Measurements from ENCODE around the gene ZNF888. TPM values are rescaled to one million over a fixed set of nuclear protein-coding genes. Genes with fewer than 3 reads are reported as not detected.
"Not testable (repeated sequence)": the region's sequence is repeated elsewhere in the genome, so short reads cannot be mapped to it uniquely, and the experiment has no call there.

ZNF888 gene
- polyA plus RNA-seq, 1 donor from 2014 or later, result 0.26 TPM

GRCh38 chr19:52910648-52911047 is 12.6 kb downstream of the ZNF888 start:
- no peak for TF ChIP-seq RAD21 (conservative IDR thresholded peaks at IDR 0.05)
- TF ChIP-seq REST (IDR thresholded peaks at IDR 0.05; ENCODE audit: borderline replicate concordance), result no peak
- TF ChIP-seq EP300 (conservative IDR thresholded peaks at IDR 0.05; ENCODE audit: poor library complexity, severe bottlenecking), result no peak
- TF ChIP-seq CTCF (IDR thresholded peaks at IDR 0.05; ENCODE audit: poor library complexity, severe bottlenecking), result no peak
- no peak for TF ChIP-seq POLR2AphosphoS5 (IDR thresholded peaks at IDR 0.05)
- no peak for TF ChIP-seq MXI1 (conservative IDR thresholded peaks at IDR 0.05; ENCODE audit: poor library complexity, severe bottlenecking)
- TF ChIP-seq TAF1 (IDR thresholded peaks at IDR 0.05; ENCODE audit: low read depth), result no peak
- TF ChIP-seq SMC3 (conservative IDR thresholded peaks at IDR 0.05; ENCODE audit: poor library complexity), result no peak
- no peak for TF ChIP-seq EZH2 (IDR thresholded peaks at IDR 0.05; ENCODE audit: borderline replicate concordance, insufficient read depth, low read length, poor library complexity, severe bottlenecking)
- no peak overlapping the region for H3K4me2 ChIP-seq (ENCODE audit: low read length)

DNA sequence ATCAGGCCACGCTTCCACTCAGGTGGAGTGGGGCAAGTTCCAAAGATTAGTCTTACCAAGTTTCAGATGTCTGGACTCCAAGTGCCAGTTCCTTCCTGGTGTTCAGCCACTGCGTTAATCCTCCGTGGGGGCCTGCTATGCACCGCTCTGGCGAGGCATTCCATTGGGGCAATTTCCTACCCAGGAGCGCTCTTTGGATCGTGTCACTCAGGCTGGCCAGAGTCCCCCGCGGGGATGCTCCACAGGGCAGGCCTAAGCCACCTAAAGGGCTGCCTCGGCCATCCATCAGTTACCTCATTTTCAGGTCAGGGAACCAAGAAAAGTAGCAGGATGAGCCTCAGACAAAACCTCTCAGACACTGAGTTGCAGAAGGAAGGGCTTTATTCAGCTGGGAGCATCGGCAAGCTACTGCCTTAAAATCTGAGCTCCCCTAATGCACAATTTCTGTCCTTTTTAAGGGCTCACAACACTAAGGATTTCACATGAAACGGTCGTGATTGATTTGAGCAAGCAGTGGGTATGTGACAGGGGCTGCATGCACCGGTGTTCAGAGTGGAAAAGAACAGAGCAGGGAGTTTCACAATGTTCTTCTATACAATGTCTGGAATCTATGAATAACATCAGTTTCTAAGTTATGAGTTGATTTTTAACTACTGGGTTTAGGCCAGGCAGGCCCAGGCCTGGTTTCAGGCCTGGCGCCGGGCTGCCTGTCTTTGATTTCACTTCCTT is 19.0 kb downstream of the ZNF888 start:
- not testable (repeated sequence) for H3K9me2 ChIP-seq (ENCODE audit: insufficient read depth, low read length); H3K27me3 ChIP-seq (ENCODE audit: insufficient read depth, low read depth, low read length); H3K9me3 ChIP-seq (ENCODE audit: low read length)

More at GRCh38 chr19:52910648-52911047, 12.6 kb downstream of the ZNF888 start:
- no peaks in the 10 kb centered on the region for H3K79me2 ChIP-seq (replicated peaks; ENCODE audit: insufficient read depth, low read length)
- no peaks in the 10 kb centered on the region for H4K20me1 ChIP-seq (ENCODE audit: insufficient read depth)
- no peaks in the 10 kb centered on the region for H3K36me3 ChIP-seq (ENCODE audit: insufficient read depth, low read length)
- no peaks in the 10 kb centered on the region for H3K9me2 ChIP-seq (ENCODE audit: insufficient read depth, low read length)
- no peaks in the 10 kb centered on the region for H3K9me3 ChIP-seq (ENCODE audit: low read length)
- H3F3A ChIP-seq (ENCODE audit: insufficient read depth, low read length, poor library complexity, severe bottlenecking), result no peaks in the 10 kb centered on the region
- no peak overlapping the region for H2AFZ ChIP-seq (ENCODE audit: low read depth, low read length)
- no peaks in the 10 kb centered on the region for H3K27me3 ChIP-seq (ENCODE audit: insufficient read depth, low read depth, low read length)
- H3K27ac ChIP-seq (ENCODE audit: low read length), result no peak overlapping the region
- no peak overlapping the region for H3K4me3 ChIP-seq (ENCODE audit: low read length)
- H3K9ac ChIP-seq (ENCODE audit: low read length), result no peak overlapping the region

More for the DNA sequence above, 19.0 kb downstream of the ZNF888 start:
- H3K36me3 ChIP-seq (ENCODE audit: insufficient read depth, low read length); H2AFZ ChIP-seq (ENCODE audit: low read depth, low read length); H4K20me1 ChIP-seq (ENCODE audit: insufficient read depth); H3K9ac ChIP-seq (ENCODE audit: low read length); H3K79me2 ChIP-seq (replicated peaks; ENCODE audit: insufficient read depth, low read length); H3F3A ChIP-seq (ENCODE audit: insufficient read depth, low read length, poor library complexity, severe bottlenecking); H3K4me2 ChIP-seq (ENCODE audit: low read length); H3K4me3 ChIP-seq (ENCODE audit: low read length); H3K27ac ChIP-seq (ENCODE audit: low read length): not testable (repeated sequence)

Measured in neural cell (in vitro differentiated cells).